HepG2 (cell line): Measurements from ENCODE around the gene ADCY7. TPM values are rescaled to one million over a fixed set of nuclear protein-coding genes. Genes with fewer than 3 reads are reported as not detected.

Experiments used
- ATAC-seq: fragments of 200-7000 bp; cut with Tn5 transposase; 3 replicates; pipeline ENCODE4 v1.9.1; 2020; ENCODE audit warnings: mild to moderate bottlenecking, moderate library complexity
- BruUV-seq: library from RNA; stranded (reverse); fragments of 400-500 nt; replicated peaks from 2 replicates; lab custom pipeline; 2021; lab: Mats Ljungman, UMichigan
- CTCF ChIA-PET: fragments of 300-600 bp; formaldehyde crosslinking; extraction: SDS; loops from one replicate; lab custom pipeline; 2021; ENCODE audit warnings: low total read pairs, inconsistent platforms, low intra/inter-chr PET ratio; lab: Yijun Ruan, JAX
- POLR2A ChIA-PET: fragments of 350-600 bp; sonication (Branson Sonifier 250); formaldehyde crosslinking; loops from one replicate; lab custom pipeline; 2020; ENCODE audit warnings: antibody characterized with exemption, inconsistent platforms; lab: Yijun Ruan, JAX
- DNase-seq: peaks from one replicate; pipeline ENCODE4 v3.0.0-alpha.2; 2015; ENCODE audit warnings: low spot score
- FAIRE-seq: peaks from 3 replicates; lab custom pipeline; 2011; peaks lifted over from hg19 to GRCh38; lab: Jason Lieb, UNC
- H2AFZ ChIP-seq: one replicate; pipeline ENCODE4 v1.6.1; 2011; ENCODE audit warnings: low read length, inconsistent platforms
- H3K27ac ChIP-seq: fragments of 300-600 bp; 3 replicates; pipeline ENCODE4 v1.8.0; 2011; ENCODE audit warnings: mixed run types, mild to moderate bottlenecking, mixed read lengths, low read length, inconsistent platforms; ENCODE audit not compliant: insufficient read depth; ENCODE audit errors: extremely low read length
- H3K27me3 ChIP-seq, 2 experiments: fragments of 200-600 bp in 1 of 2; 2 replicates in 1 of 2; 3 replicates in 1 of 2; pipeline versions ENCODE4 v1.6.0 to v1.8.0; 2011; ENCODE audit warnings: low read length in 2 of 2, mild to moderate bottlenecking in 2 of 2, moderate library complexity in 2 of 2, inconsistent platforms in 1 of 2; ENCODE audit not compliant: insufficient read depth in 2 of 2, control insufficient read depth in 1 of 2
- H3K36me3 ChIP-seq, 2 experiments: fragments of 200-600 bp in 1 of 2; replicated peaks in 1 of 2; 2 replicates in 1 of 2; 3 replicates in 1 of 2; pipeline versions ENCODE4 v1.5.1 to v1.8.0; 2011; ENCODE audit warnings: low read length in 2 of 2, inconsistent platforms in 1 of 2; ENCODE audit not compliant: insufficient read depth in 2 of 2, control insufficient read depth in 1 of 2
- H3K4me1 ChIP-seq: 2 replicates; pipeline ENCODE4 v1.5.1; 2012; ENCODE audit warnings: low read length, inconsistent platforms; ENCODE audit not compliant: insufficient read depth
- H3K4me2 ChIP-seq: 2 replicates; pipeline ENCODE4 v1.6.0; 2011; ENCODE audit warnings: low read depth, low read length, inconsistent platforms
- H3K4me3 ChIP-seq, 3 experiments: fragments of 200-600 bp in 1 of 3; sonication (generic), shearing (Covaris generic) in 1 of 3; replicated peaks in 1 of 3; 2 replicates each; pipeline ENCODE4 v1.5.1; 2011 to 2016; ENCODE audit warnings: low read length in 3 of 3, inconsistent platforms in 2 of 3, low read depth in 2 of 3, mild to moderate bottlenecking in 2 of 3, control low read depth in 1 of 3, mixed read lengths in 1 of 3; ENCODE audit not compliant: insufficient read depth in 1 of 3
- H3K79me2 ChIP-seq: one replicate; pipeline ENCODE4 v1.6.1; 2011; ENCODE audit warnings: low read length, inconsistent platforms; ENCODE audit not compliant: insufficient read depth
- H3K9ac ChIP-seq: 2 replicates; pipeline ENCODE4 v1.6.0; 2011; ENCODE audit warnings: mild to moderate bottlenecking, low read depth, low read length, inconsistent platforms; ENCODE audit not compliant: insufficient read depth
- H3K9me3 ChIP-seq: 2 replicates; pipeline ENCODE4 v1.5.1; 2012; ENCODE audit warnings: mild to moderate bottlenecking, low read length
- H4K20me1 ChIP-seq: 2 replicates; pipeline ENCODE4 v1.6.0; 2011; ENCODE audit warnings: inconsistent platforms, mild to moderate bottlenecking, low read length, moderate library complexity; ENCODE audit not compliant: insufficient read depth
- ARNT2 ChIP-seq: sonication (generic); formaldehyde crosslinking; IDR thresholded peaks from 2 replicates; pipeline ENCODE4 v1.8.0; 2022; ENCODE audit warnings: mild to moderate bottlenecking, low read depth, missing genetic modification reagents, moderate library complexity
- GATAD2A ChIP-seq: IDR thresholded peaks from 2 replicates; pipeline ENCODE4 v1.6.1; 2016
- JUNB ChIP-seq: sonication (generic); formaldehyde crosslinking; IDR thresholded peaks from 2 replicates; pipeline ENCODE4 v1.8.0; 2022; ENCODE audit warnings: missing genetic modification reagents, mild to moderate bottlenecking, borderline replicate concordance
- MATR3 ChIP-seq: sonication (generic); formaldehyde crosslinking; IDR thresholded peaks from 2 replicates; pipeline ENCODE4 v1.4.0; 2020; ENCODE audit warnings: missing genetic modification reagents
- PAXIP1 ChIP-seq: sonication (generic); formaldehyde crosslinking; conservative IDR thresholded peaks from 2 replicates; pipeline ENCODE4 v1.4.0; 2020; ENCODE audit warnings: mild to moderate bottlenecking, missing genetic modification reagents, moderate library complexity
- RARA ChIP-seq: IDR thresholded peaks from 2 replicates; pipeline ENCODE4 v1.6.1; 2016; ENCODE audit warnings: missing genetic modification reagents, missing compliant biosample characterization
- RXRA ChIP-seq: sonication (generic); formaldehyde crosslinking; IDR thresholded peaks from 2 replicates; pipeline ENCODE4 v1.5.1; 2020; ENCODE audit warnings: missing genetic modification reagents
- SAP130 ChIP-seq: IDR thresholded peaks from 2 replicates; pipeline ENCODE4 v1.6.1; 2016; ENCODE audit warnings: low read depth
- ZBTB25 ChIP-seq: IDR thresholded peaks from 2 replicates; pipeline ENCODE4 v1.6.1; 2018; ENCODE audit warnings: missing genetic modification reagents
- ZNF30 ChIP-seq: sonication (generic); formaldehyde crosslinking; IDR thresholded peaks from 2 replicates; pipeline ENCODE4 v1.5.0; 2020; ENCODE audit warnings: mild to moderate bottlenecking, missing genetic modification reagents
- ZNF615 ChIP-seq: sonication (generic); formaldehyde crosslinking; IDR thresholded peaks from 2 replicates; pipeline ENCODE4 v1.5.0; 2020; ENCODE audit warnings: mild to moderate bottlenecking, missing genetic modification reagents, borderline replicate concordance
- whole genome bisulfite sequencing: methylation state at CpG from one replicate; pipeline ENCODE4 v1.1.6; 2017; ENCODE audit warnings: low lambda C conversion rate; 5-methylcytosine and 5-hydroxymethylcytosine counted together
- in situ Hi-C: cut with HindIII; loops from 2 replicates; pipeline ENCODE4 v1.10.0; 2017; ENCODE audit warnings: low pct_unique_long_range_greater_than_20kb; ENCODE audit not compliant: extremely low pct_ligation_motif_present
- intact Hi-C: fragments of 100-400 bp; cut with micrococcal nuclease; formaldehyde crosslinking; loops from one replicate; pipeline ENCODE4 v1.10.0; 2022; ENCODE audit not compliant: unreplicated experiment
- polyA plus RNA-seq, 8 experiments: library from polyadenylated mRNA; depleted of rRNA in 3 of 8; stranded (reverse) in 7 of 8; unstranded in 1 of 8; fragments of >200 nt; fragmentation: Illumina TruSeq in 4 of 8; extraction: Trizol in 4 of 8; gene quantifications; 2 replicates each; pipeline versions ENCODE4 v1.2.1 to v1.2.3, GENCODE V29; 2011 to 2016; ENCODE audit warnings: low read depth in 4 of 8, missing spikeins in 1 of 8, mixed read lengths in 1 of 8; ENCODE audit not compliant: insufficient read depth in 1 of 8
- total RNA-seq, 5 experiments: library from RNA; depleted of rRNA; stranded (reverse); fragments of >200 nt; fragmentation: Illumina TruSeq; extraction: Trizol; gene quantifications; 2 replicates each; pipeline ENCODE4 v1.2.3, GENCODE V29; 2016; ENCODE audit warnings: low read depth in 1 of 5
- TF ChIP-seq, protein P1 (sequence below): sonication (generic); formaldehyde crosslinking; IDR thresholded peaks from 2 replicates; pipeline ENCODE4 v1.4.0; 2020; ENCODE audit warnings: mild to moderate bottlenecking, missing genetic modification reagents
- TF ChIP-seq, protein P2 (sequence below): sonication (generic); formaldehyde crosslinking; IDR thresholded peaks from 2 replicates; pipeline ENCODE4 v1.5.1; 2020; ENCODE audit warnings: mild to moderate bottlenecking, missing genetic modification reagents, borderline replicate concordance

Gene ADCY7
- total and polyA plus RNA-seq, 2 of the 13 experiments (the other 11 are each of a cell fraction or from before 2014, with no cell fraction given): 2.2 to 4.3 TPM

- Histone ChIP-seq H2AFZ (no peak overlapping the region), H3K27me3 (peaks cover 0 to 11% of the 10 kb centered on the region in 2 experiments; a peak in 3 of 5 replicates), H3K4me1 (peaks cover 65% of the 10 kb centered on the region), H3K4me2 (no peak overlapping the region), H3K4me3 (no peak overlapping the region), H3K36me3 (no peaks in the 10 kb centered on the region), H3K9ac (no peak overlapping the region), H3K9me3 (no peaks in the 10 kb centered on the region), H3K27ac (no peak overlapping the region), H3K79me2 (no peaks in the 10 kb centered on the region), H4K20me1 (no peaks in the 10 kb centered on the region)
- intact Hi-C loops: no loop called here
- ChIA-PET CTCF (no interaction called here), POLR2A (no interaction called here)
- FAIRE-seq (no peak), ATAC-seq (no peak), DNase-seq (no peak)
- 66% methylated on average over 3 of the region's 3 CpGs for WGBS
- no TSS peak for BruUV-seq
- no peak for TF ChIP-seq JUNB
- no peak for TF ChIP-seq ARNT2 (CRISPR knock-in tag)
- no peak for TF ChIP-seq SAP130 (CRISPR knock-in tag)
- TF ChIP-seq ZBTB25 (CRISPR knock-in tag): no peak
- TF ChIP-seq, protein P1, sequence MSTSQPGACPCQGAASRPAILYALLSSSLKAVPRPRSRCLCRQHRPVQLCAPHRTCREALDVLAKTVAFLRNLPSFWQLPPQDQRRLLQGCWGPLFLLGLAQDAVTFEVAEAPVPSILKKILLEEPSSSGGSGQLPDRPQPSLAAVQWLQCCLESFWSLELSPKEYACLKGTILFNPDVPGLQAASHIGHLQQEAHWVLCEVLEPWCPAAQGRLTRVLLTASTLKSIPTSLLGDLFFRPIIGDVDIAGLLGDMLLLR (CRISPR knock-in tag): no peak
- no peak for TF ChIP-seq PAXIP1 (CRISPR knock-in tag)
- no peak for TF ChIP-seq ZNF30 (CRISPR knock-in tag)
- TF ChIP-seq, protein P2, sequence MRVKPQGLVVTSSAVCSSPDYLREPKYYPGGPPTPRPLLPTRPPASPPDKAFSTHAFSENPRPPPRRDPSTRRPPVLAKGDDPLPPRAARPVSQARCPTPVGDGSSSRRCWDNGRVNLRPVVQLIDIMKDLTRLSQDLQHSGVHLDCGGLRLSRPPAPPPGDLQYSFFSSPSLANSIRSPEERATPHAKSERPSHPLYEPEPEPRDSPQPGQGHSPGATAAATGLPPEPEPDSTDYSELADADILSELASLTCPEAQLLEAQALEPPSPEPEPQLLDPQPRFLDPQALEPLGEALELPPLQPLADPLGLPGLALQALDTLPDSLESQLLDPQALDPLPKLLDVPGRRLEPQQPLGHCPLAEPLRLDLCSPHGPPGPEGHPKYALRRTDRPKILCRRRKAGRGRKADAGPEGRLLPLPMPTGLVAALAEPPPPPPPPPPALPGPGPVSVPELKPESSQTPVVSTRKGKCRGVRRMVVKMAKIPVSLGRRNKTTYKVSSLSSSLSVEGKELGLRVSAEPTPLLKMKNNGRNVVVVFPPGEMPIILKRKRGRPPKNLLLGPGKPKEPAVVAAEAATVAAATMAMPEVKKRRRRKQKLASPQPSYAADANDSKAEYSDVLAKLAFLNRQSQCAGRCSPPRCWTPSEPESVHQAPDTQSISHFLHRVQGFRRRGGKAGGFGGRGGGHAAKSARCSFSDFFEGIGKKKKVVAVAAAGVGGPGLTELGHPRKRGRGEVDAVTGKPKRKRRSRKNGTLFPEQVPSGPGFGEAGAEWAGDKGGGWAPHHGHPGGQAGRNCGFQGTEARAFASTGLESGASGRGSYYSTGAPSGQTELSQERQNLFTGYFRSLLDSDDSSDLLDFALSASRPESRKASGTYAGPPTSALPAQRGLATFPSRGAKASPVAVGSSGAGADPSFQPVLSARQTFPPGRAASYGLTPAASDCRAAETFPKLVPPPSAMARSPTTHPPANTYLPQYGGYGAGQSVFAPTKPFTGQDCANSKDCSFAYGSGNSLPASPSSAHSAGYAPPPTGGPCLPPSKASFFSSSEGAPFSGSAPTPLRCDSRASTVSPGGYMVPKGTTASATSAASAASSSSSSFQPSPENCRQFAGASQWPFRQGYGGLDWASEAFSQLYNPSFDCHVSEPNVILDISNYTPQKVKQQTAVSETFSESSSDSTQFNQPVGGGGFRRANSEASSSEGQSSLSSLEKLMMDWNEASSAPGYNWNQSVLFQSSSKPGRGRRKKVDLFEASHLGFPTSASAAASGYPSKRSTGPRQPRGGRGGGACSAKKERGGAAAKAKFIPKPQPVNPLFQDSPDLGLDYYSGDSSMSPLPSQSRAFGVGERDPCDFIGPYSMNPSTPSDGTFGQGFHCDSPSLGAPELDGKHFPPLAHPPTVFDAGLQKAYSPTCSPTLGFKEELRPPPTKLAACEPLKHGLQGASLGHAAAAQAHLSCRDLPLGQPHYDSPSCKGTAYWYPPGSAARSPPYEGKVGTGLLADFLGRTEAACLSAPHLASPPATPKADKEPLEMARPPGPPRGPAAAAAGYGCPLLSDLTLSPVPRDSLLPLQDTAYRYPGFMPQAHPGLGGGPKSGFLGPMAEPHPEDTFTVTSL (CRISPR knock-in tag): no peak
- no peak for TF ChIP-seq ZNF615 (CRISPR knock-in tag)
- no peak for TF ChIP-seq RXRA (CRISPR knock-in tag)
- no peak for TF ChIP-seq RARA (CRISPR knock-in tag)
- no peak for TF ChIP-seq MATR3 (CRISPR knock-in tag)
- no peak for TF ChIP-seq GATAD2A
- in situ Hi-C loops: loop anchor here (5.0 to 10.0 kb wide), 2 partner anchors 35 to 397 kb away; no protein-coding TSS in a partner anchor
Observed at GRCh38 chr16:50267651-50268050, 1.3 kb downstream of the ADCY7 start.
